ENCODE measurements around the gene ZMIZ1. TPM values are rescaled to one million over a fixed set of nuclear protein-coding genes. Genes with fewer than 3 reads are reported as not detected.

ZMIZ1 gene
- total and polyA plus RNA-seq, 4 donors, result 18.3 to 80.2 (median 42.6) TPM

- DNase-seq, result no peak
- H3K27me3 ChIP-seq (ENCODE audit: control insufficient read depth in 3 of 3, insufficient read depth in 3 of 3, low read length in 2 of 3), result no peaks in the 10 kb centered on the region
- ATAC-seq (ENCODE audit: insufficient read depth, low FRiP score), result no peak
- WGBS, 2 donors, result 93 to 95% methylated on average over 6 of the region's 6 CpGs
- H3K36me3 ChIP-seq (ENCODE audit: control insufficient read depth in 4 of 4, insufficient read depth in 4 of 4, low read length in 4 of 4), result no peaks in the 10 kb centered on the region
- H3K27ac ChIP-seq (ENCODE audit: low read depth in 1 of 2, low read length in 1 of 2), result no peak overlapping the region
- TF ChIP-seq CTCF (IDR thresholded peaks at IDR 0.05; ENCODE audit: control extremely low read depth, extremely low read depth), result no peak
- H3K9ac ChIP-seq (ENCODE audit: insufficient read depth in 1 of 2, low read length in 2 of 2), result no peak overlapping the region
- H3K9me3 ChIP-seq (ENCODE audit: control insufficient read depth in 4 of 4, insufficient read depth in 3 of 4, low read length in 3 of 4), result peaks cover 0 to 2% (median 0%) of the 10 kb centered on the region in 4 donors
- H3K4me1 ChIP-seq (ENCODE audit: control insufficient read depth in 5 of 5, insufficient read depth in 5 of 5, low read length in 5 of 5), result no peaks in the 10 kb centered on the region
- no peak overlapping the region for H3K4me3 ChIP-seq
Observed at GRCh38 chr10:79328147-79328701, 259.5 kb downstream of the ZMIZ1 start.

GRCh38 chr10:79328737-79329504 is 260.2 kb downstream of the ZMIZ1 start:
- Histone ChIP-seq H3K27me3 (ENCODE audit: control insufficient read depth in 3 of 3, insufficient read depth in 3 of 3, low read length in 2 of 3) (no peaks in the 10 kb centered on the region), H3K9ac (ENCODE audit: insufficient read depth in 1 of 2, low read length in 2 of 2) (no peak overlapping the region), H3K36me3 (ENCODE audit: control insufficient read depth in 4 of 4, insufficient read depth in 4 of 4, low read length in 4 of 4) (no peaks in the 10 kb centered on the region), H3K4me3 (no peak overlapping the region), H3K27ac (ENCODE audit: low read depth in 1 of 2, low read length in 1 of 2) (no peak overlapping the region), H3K4me1 (ENCODE audit: control insufficient read depth in 5 of 5, insufficient read depth in 5 of 5, low read length in 5 of 5) (no peaks in the 10 kb centered on the region), H3K9me3 (ENCODE audit: control insufficient read depth in 4 of 4, insufficient read depth in 3 of 4, low read length in 3 of 4) (peaks cover 0 to 2% (median 0%) of the 10 kb centered on the region in 4 donors)
- WGBS, 2 donors, result 91% methylated on average over 14 of the region's 14 CpGs
- DNase-seq (no peak), ATAC-seq (ENCODE audit: insufficient read depth, low FRiP score) (no peak)
- no peak for TF ChIP-seq CTCF (IDR thresholded peaks at IDR 0.05; ENCODE audit: control extremely low read depth, extremely low read depth)

GRCh38 chr10:79329529-79329928 is 260.8 kb downstream of the ZMIZ1 start:
- DNase-seq, result no peak
- Histone ChIP-seq H3K4me3 (no peak overlapping the region), H3K27me3 (ENCODE audit: control insufficient read depth in 3 of 3, insufficient read depth in 3 of 3, low read length in 2 of 3) (no peaks in the 10 kb centered on the region), H3K36me3 (ENCODE audit: control insufficient read depth in 4 of 4, insufficient read depth in 4 of 4, low read length in 4 of 4) (no peaks in the 10 kb centered on the region), H3K9ac (ENCODE audit: insufficient read depth in 1 of 2, low read length in 2 of 2) (no peak overlapping the region), H3K27ac (ENCODE audit: low read depth in 1 of 2, low read length in 1 of 2) (no peak overlapping the region), H3K4me1 (ENCODE audit: control insufficient read depth in 5 of 5, insufficient read depth in 5 of 5, low read length in 5 of 5) (no peaks in the 10 kb centered on the region), H3K9me3 (ENCODE audit: control insufficient read depth in 4 of 4, insufficient read depth in 3 of 4, low read length in 3 of 4) (peaks cover 0 to 2% (median 0%) of the 10 kb centered on the region in 4 donors)
- ATAC-seq (ENCODE audit: insufficient read depth, low FRiP score), result no peak
- 94% methylated on average over 9 of the region's 9 CpGs for WGBS, 2 donors
- TF ChIP-seq CTCF (IDR thresholded peaks at IDR 0.05; ENCODE audit: control extremely low read depth, extremely low read depth), result no peak

Measured in lung (tissue), 12 donors.